IMR-90 (cell line): ENCODE data around the gene POLR1E. TPM values are rescaled to one million over a fixed set of nuclear protein-coding genes. Genes with fewer than 3 reads are reported as not detected.

Experiments used
- ATAC-seq: fragments of 200-7000 bp; cut with Tn5 transposase; 2 replicates; pipeline ENCODE4 v1.9.1; 2020; ENCODE audit warnings: low read depth, mild to moderate bottlenecking, moderate library complexity
- BruUV-seq: library from RNA; stranded (reverse); fragments of 400-500 nt; replicated peaks from 2 replicates; lab custom pipeline; 2021; lab: Mats Ljungman, UMichigan
- CTCF ChIA-PET: fragments of 300-600 bp; formaldehyde crosslinking; extraction: SDS; loops from one replicate; lab custom pipeline; 2021; ENCODE audit warnings: antibody characterized with exemption; lab: Yijun Ruan, JAX
- POLR2A ChIA-PET: fragments of 300-600 bp; sonication (Branson Sonifier 250); formaldehyde crosslinking; loops from one replicate; lab custom pipeline; 2022; ENCODE audit warnings: antibody characterized with exemption; ENCODE audit not compliant: unreplicated experiment; lab: Charles Lee
- DNase-seq: peaks from one replicate; pipeline ENCODE4 v3.0.0; 2013
- H2AFZ ChIP-seq: replicated peaks from 2 replicates; pipeline ENCODE3; 2013; ENCODE audit warnings: low read length, mild to moderate bottlenecking; ENCODE audit not compliant: poor library complexity
- H2AK5ac ChIP-seq: 2 replicates; pipeline ENCODE4 v1.6.1; 2013; ENCODE audit warnings: low read depth, low read length, inconsistent platforms
- H2AK9ac ChIP-seq: replicated peaks from 2 replicates; pipeline ENCODE3; 2013; ENCODE audit warnings: mild to moderate bottlenecking, low read depth, low read length, moderate library complexity; ENCODE audit not compliant: poor library complexity
- H2BK120ac ChIP-seq: 2 replicates; pipeline ENCODE4 v1.6.1; 2013; ENCODE audit warnings: low read depth, low read length, inconsistent platforms
- H2BK15ac ChIP-seq: 3 replicates; pipeline ENCODE4 v1.6.1; 2013; ENCODE audit warnings: low read depth, low read length, inconsistent platforms
- H2BK20ac ChIP-seq: 2 replicates; pipeline ENCODE4 v1.6.1; 2013; ENCODE audit warnings: low read depth, mild to moderate bottlenecking, inconsistent platforms, low read length, moderate library complexity
- H2BK5ac ChIP-seq: 2 replicates; pipeline ENCODE4 v1.6.1; 2013; ENCODE audit warnings: mild to moderate bottlenecking, low read depth, low read length, inconsistent platforms; ENCODE audit not compliant: poor library complexity, severe bottlenecking
- H3K14ac ChIP-seq: replicated peaks from 2 replicates; pipeline ENCODE4 v1.6.1; 2013; ENCODE audit warnings: low read depth, low read length, inconsistent platforms
- H3K18ac ChIP-seq: 2 replicates; pipeline ENCODE4 v1.6.1; 2013; ENCODE audit warnings: low read depth, low read length, control low read depth
- H3K23ac ChIP-seq: 2 replicates; pipeline ENCODE4 v1.6.1; 2013; ENCODE audit warnings: low read depth, low read length, inconsistent platforms
- H3K27ac ChIP-seq: 2 replicates; pipeline ENCODE4 v1.5.1; 2013; ENCODE audit warnings: mild to moderate bottlenecking, control low read depth, low read length; ENCODE audit not compliant: insufficient read depth
- H3K27me3 ChIP-seq: 2 replicates; pipeline ENCODE4 v1.6.1; 2013; ENCODE audit warnings: low read length; ENCODE audit not compliant: control insufficient read depth, insufficient read depth
- H3K36me3 ChIP-seq: 2 replicates; pipeline ENCODE4 v1.6.1; 2013; ENCODE audit warnings: low read length, mixed read lengths; ENCODE audit not compliant: control insufficient read depth, insufficient read depth
- H3K4ac ChIP-seq: 2 replicates; pipeline ENCODE4 v1.6.1; 2013; ENCODE audit warnings: low read depth, low read length, inconsistent platforms
- H3K4me1 ChIP-seq: 2 replicates; pipeline ENCODE4 v1.6.1; 2013; ENCODE audit warnings: low read length, mixed read lengths; ENCODE audit not compliant: control insufficient read depth, insufficient read depth
- H3K4me2 ChIP-seq: 2 replicates; pipeline ENCODE4 v1.6.1; 2013; ENCODE audit warnings: low read depth, mild to moderate bottlenecking, control low read depth, low read length, moderate library complexity
- H3K4me3 ChIP-seq: 2 replicates; pipeline ENCODE4 v1.5.1; 2013; ENCODE audit warnings: low read depth, mild to moderate bottlenecking, control low read depth, low read length, moderate library complexity; ENCODE audit not compliant: insufficient read depth
- H3K56ac ChIP-seq: 2 replicates; pipeline ENCODE4 v1.6.1; 2013; ENCODE audit warnings: low read length, inconsistent platforms; ENCODE audit not compliant: insufficient read depth; ENCODE audit errors: extremely low read depth
- H3K79me1 ChIP-seq, 2 experiments: 2 replicates each; pipeline ENCODE4 v1.6.1; 2013; ENCODE audit warnings: low read length in 2 of 2, inconsistent platforms in 1 of 2, low read depth in 1 of 2
- H3K9ac ChIP-seq: 2 replicates; pipeline ENCODE4 v1.6.1; 2013; ENCODE audit warnings: low read depth, low read length, control low read depth
- H3K9me1 ChIP-seq: 2 replicates; pipeline ENCODE4 v1.6.1; 2013; ENCODE audit warnings: low read length, inconsistent platforms; ENCODE audit not compliant: insufficient read depth
- H3K9me3 ChIP-seq: 2 replicates; pipeline ENCODE4 v1.6.1; 2013; ENCODE audit warnings: low read length; ENCODE audit not compliant: control insufficient read depth, insufficient read depth
- H4K20me1 ChIP-seq: 2 replicates; pipeline ENCODE4 v1.6.1; 2013; ENCODE audit warnings: low read length, inconsistent platforms; ENCODE audit not compliant: insufficient read depth
- H4K5ac ChIP-seq: 2 replicates; pipeline ENCODE4 v1.6.1; 2013; ENCODE audit warnings: mild to moderate bottlenecking, low read depth, low read length, control low read depth
- H4K8ac ChIP-seq, 2 experiments: 2 replicates each; pipeline ENCODE4 v1.6.1; 2013; ENCODE audit warnings: low read depth in 2 of 2, low read length in 2 of 2, control low read depth in 1 of 2, inconsistent platforms in 1 of 2
- H4K91ac ChIP-seq: 2 replicates; pipeline ENCODE4 v1.6.1; 2013; ENCODE audit warnings: low read depth, low read length, inconsistent platforms; ENCODE audit not compliant: insufficient read depth
- CEBPB ChIP-seq: IDR thresholded peaks from 2 replicates; pipeline ENCODE4 v1.6.1; 2012; ENCODE audit warnings: low read depth, low read length, improper control_type of control experiment
- MAZ ChIP-seq: IDR thresholded peaks from 2 replicates; pipeline ENCODE4 v1.6.1; 2012; ENCODE audit warnings: low read depth, mild to moderate bottlenecking, low read length, improper control_type of control experiment, moderate library complexity, borderline replicate concordance
- SMC3 ChIP-seq: fragments of 150-350 bp; IDR thresholded peaks from 2 replicates; pipeline ENCODE4 v1.6.1; 2016; ENCODE audit warnings: low read depth, mild to moderate bottlenecking, antibody characterized with exemption, low read length, moderate library complexity
- USF2 ChIP-seq: fragments of 150-350 bp; IDR thresholded peaks from 2 replicates; pipeline ENCODE4 v1.6.1; 2017; ENCODE audit warnings: mild to moderate bottlenecking, antibody characterized with exemption, low read length, low read depth
- WGBS, 2 experiments: methylation state at CpG; one replicate each; pipeline versions ENCODE4 v1.1.5 to v1.1.7; 2013; ENCODE audit warnings: missing lambda C conversion rate in 2 of 2; ENCODE audit not compliant: insufficient read length in 1 of 2; ENCODE audit errors: extremely low coverage in 2 of 2; 5-methylcytosine and 5-hydroxymethylcytosine counted together
- dilution Hi-C: fragments of 300-500 bp; cut with HindIII; formaldehyde crosslinking; loops from one replicate; pipeline ENCODE4 v1.14.3; 2018; ENCODE audit warnings: low sequenced_read_pairs; ENCODE audit not compliant: unreplicated experiment
- in situ Hi-C: fragments of 300-500 bp; cut with MboI; formaldehyde crosslinking; loops from 3 replicates; pipeline ENCODE4 v1.14.3; 2019; ENCODE audit warnings: low sequenced_read_pairs, inconsistent platforms, mixed read lengths
- intact Hi-C: fragments of 100-400 bp; cut with micrococcal nuclease; formaldehyde crosslinking; loops from 2 replicates; pipeline ENCODE4 v1.10.0; 2022
- polyA plus RNA-seq, 3 experiments: library from polyadenylated mRNA; depleted of rRNA; stranded (reverse); fragments of >200 nt; gene quantifications; 2 replicates each; pipeline ENCODE4 v1.2.3, GENCODE V29; 2012; ENCODE audit warnings: low replicate concordance in 1 of 3
- total RNA-seq: library from RNA; depleted of rRNA; stranded (reverse); fragments of >200 nt; gene quantifications from 2 replicates; pipeline ENCODE4 v1.2.3, GENCODE V29; 2012
- TF ChIP-seq, protein P1 (sequence below): fragments of 150-350 bp; IDR thresholded peaks from 2 replicates; pipeline ENCODE4 v1.6.1; 2016; ENCODE audit warnings: low read depth, mild to moderate bottlenecking, low read length, moderate library complexity, borderline replicate concordance

POLR1E gene
- total and polyA plus RNA-seq, 2 of the 4 experiments (the other 2 are of a cell fraction), result 48.0 to 71.9 TPM

DNA sequence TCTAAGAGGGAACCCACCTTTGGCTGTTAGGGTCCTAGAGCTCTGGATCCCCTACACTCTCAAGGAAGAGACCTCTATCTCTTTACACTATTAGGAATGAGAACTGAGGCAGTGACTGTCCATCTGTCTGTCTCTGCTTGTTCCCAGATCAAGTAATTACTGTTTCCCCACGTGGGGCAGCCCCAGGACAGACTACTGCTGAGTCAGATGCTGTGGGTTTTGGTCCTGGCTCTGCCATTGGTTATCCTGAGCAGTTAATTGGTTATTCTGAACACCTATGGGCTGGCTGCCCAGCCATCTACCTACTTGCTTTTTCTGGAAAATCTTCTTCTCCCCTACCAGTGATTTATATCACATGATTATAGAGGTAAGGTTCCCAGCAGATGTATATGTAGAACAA is 57.1 kb downstream of the POLR1E start:
- Histone ChIP-seq H2BK15ac (no peak overlapping the region), H4K20me1 (no peaks in the 10 kb centered on the region), H3K56ac (no peak overlapping the region), H4K5ac (no peak overlapping the region), H2AFZ (no peak overlapping the region), H2BK20ac (no peak overlapping the region), H4K91ac (no peak overlapping the region), H3K36me3 (peaks cover 14% of the 10 kb centered on the region; the same call in 1 of the 2 replicates), H2AK9ac (no peak overlapping the region), H4K8ac (no peak overlapping the region), H3K9me3 (no peaks in the 10 kb centered on the region), H3K27me3 (no peaks in the 10 kb centered on the region), H3K79me1 (peaks cover 0 to 7% of the 10 kb centered on the region in 2 experiments; a peak in 2 of 4 replicates), H3K18ac (no peak overlapping the region), H3K4me3 (no peak overlapping the region), H3K27ac (no peak overlapping the region), H3K4me1 (no peaks in the 10 kb centered on the region), H3K4ac (no peak overlapping the region), H2BK120ac (no peak overlapping the region), H2BK5ac (no peak overlapping the region), H3K9ac (no peak overlapping the region), H3K14ac (no peak overlapping the region), H3K23ac (no peak overlapping the region), H2AK5ac (no peak overlapping the region), H3K4me2 (no peak overlapping the region), H3K9me1 (no peaks in the 10 kb centered on the region)
- CTCF ChIA-PET, result no interaction called here
- ATAC-seq, result no peak
- POLR2A ChIA-PET, result no interaction called here
- in situ Hi-C loops, result no loop called here
- WGBS, 2 experiments, result no CpG with 5 or more reads among the region's 1 CpG
- dilution Hi-C loops, result no loop called here
- DNase-seq, result no peak
- no peak for TF ChIP-seq MAZ
- no peak for TF ChIP-seq SMC3
- no peak for TF ChIP-seq USF2
- TF ChIP-seq CEBPB, result no peak
- TF ChIP-seq, protein P1, sequence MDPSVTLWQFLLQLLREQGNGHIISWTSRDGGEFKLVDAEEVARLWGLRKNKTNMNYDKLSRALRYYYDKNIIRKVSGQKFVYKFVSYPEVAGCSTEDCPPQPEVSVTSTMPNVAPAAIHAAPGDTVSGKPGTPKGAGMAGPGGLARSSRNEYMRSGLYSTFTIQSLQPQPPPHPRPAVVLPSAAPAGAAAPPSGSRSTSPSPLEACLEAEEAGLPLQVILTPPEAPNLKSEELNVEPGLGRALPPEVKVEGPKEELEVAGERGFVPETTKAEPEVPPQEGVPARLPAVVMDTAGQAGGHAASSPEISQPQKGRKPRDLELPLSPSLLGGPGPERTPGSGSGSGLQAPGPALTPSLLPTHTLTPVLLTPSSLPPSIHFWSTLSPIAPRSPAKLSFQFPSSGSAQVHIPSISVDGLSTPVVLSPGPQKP, result no peak
- intact Hi-C loops, result no loop called here
- BruUV-seq, result no TSS peak
